H9 (cell line): ENCODE results near the gene CDHR5. TPM values are rescaled to one million over a fixed set of nuclear protein-coding genes. Genes with fewer than 3 reads are reported as not detected.

Source experiments
- DNase-seq: peaks from one replicate; pipeline ENCODE4 v3.0.0-alpha.2; 2017
- H2AFZ ChIP-seq: one replicate; pipeline ENCODE4 v1.6.1; 2013; ENCODE audit warnings: mild to moderate bottlenecking, low read length, control low read depth, moderate library complexity
- H2AK5ac ChIP-seq: 2 replicates; pipeline ENCODE4 v1.6.1; 2013; ENCODE audit warnings: low read length, control low read depth, mixed read lengths; ENCODE audit not compliant: insufficient read length
- H2BK120ac ChIP-seq: one replicate; pipeline ENCODE4 v1.6.1; 2013; ENCODE audit warnings: low read depth, mild to moderate bottlenecking, low read length, control low read depth, inconsistent platforms; ENCODE audit not compliant: poor library complexity, severe bottlenecking
- H2BK12ac ChIP-seq: 2 replicates; pipeline ENCODE4 v1.6.1; 2013; ENCODE audit warnings: low read length, control low read depth, mixed read lengths, low read depth; ENCODE audit not compliant: insufficient read length
- H2BK15ac ChIP-seq: 2 replicates; pipeline ENCODE4 v1.6.1; 2013; ENCODE audit warnings: low read depth, low read length, control low read depth
- H2BK20ac ChIP-seq: one replicate; pipeline ENCODE4 v1.6.1; 2013; ENCODE audit warnings: low read depth, mild to moderate bottlenecking, low read length, control low read depth, inconsistent platforms; ENCODE audit not compliant: poor library complexity, severe bottlenecking
- H2BK5ac ChIP-seq: 2 replicates; pipeline ENCODE4 v1.6.1; 2013; ENCODE audit warnings: low read length, control low read depth, mixed read lengths; ENCODE audit not compliant: insufficient read length
- H3K14ac ChIP-seq: 2 replicates; pipeline ENCODE4 v1.6.1; 2013; ENCODE audit warnings: low read length, control low read depth; ENCODE audit not compliant: insufficient read depth
- H3K18ac ChIP-seq: 2 replicates; pipeline ENCODE4 v1.6.1; 2013; ENCODE audit warnings: low read depth, mild to moderate bottlenecking, mixed read lengths, low read length, control low read depth; ENCODE audit not compliant: insufficient read length
- H3K23ac ChIP-seq: 2 replicates; pipeline ENCODE4 v1.6.1; 2013; ENCODE audit warnings: low read length, control low read depth, mixed read lengths, low read depth; ENCODE audit not compliant: insufficient read length
- H3K23me2 ChIP-seq: 2 replicates; pipeline ENCODE4 v1.6.1; 2013; ENCODE audit warnings: low read depth, mild to moderate bottlenecking, mixed read lengths, low read length, control low read depth; ENCODE audit not compliant: insufficient read length, poor library complexity, severe bottlenecking
- H3K27ac ChIP-seq: 2 replicates; pipeline ENCODE4 v1.5.1; 2013; ENCODE audit warnings: low read length, control low read depth, mixed read lengths, low read depth; ENCODE audit not compliant: insufficient read length
- H3K27me3 ChIP-seq: 2 replicates; pipeline ENCODE4 v1.6.1; 2013; ENCODE audit warnings: low read length, control low read depth, inconsistent platforms; ENCODE audit not compliant: insufficient read depth
- H3K4ac ChIP-seq: 2 replicates; pipeline ENCODE4 v1.6.1; 2013; ENCODE audit warnings: low read depth, mild to moderate bottlenecking, control low read depth, inconsistent platforms, low read length, moderate library complexity
- H3K4me1 ChIP-seq: 2 replicates; pipeline ENCODE4 v1.6.1; 2013; ENCODE audit warnings: low read length, control low read depth, inconsistent platforms; ENCODE audit not compliant: insufficient read depth
- H3K4me2 ChIP-seq: 2 replicates; pipeline ENCODE4 v1.6.1; 2013; ENCODE audit warnings: low read length, control low read depth, mixed read lengths; ENCODE audit not compliant: insufficient read length, insufficient read depth
- H3K56ac ChIP-seq: 2 replicates; pipeline ENCODE4 v1.6.1; 2013; ENCODE audit warnings: low read depth, mild to moderate bottlenecking, mixed read lengths, low read length, control low read depth; ENCODE audit not compliant: insufficient read length
- H3K79me1 ChIP-seq: 2 replicates; pipeline ENCODE4 v1.6.1; 2013; ENCODE audit warnings: low read depth, mild to moderate bottlenecking, moderate library complexity, low read length, control low read depth, inconsistent platforms; ENCODE audit not compliant: insufficient read depth, poor library complexity, severe bottlenecking
- H3K79me2 ChIP-seq: 2 replicates; pipeline ENCODE4 v1.6.1; 2013; ENCODE audit warnings: low read length, control low read depth, inconsistent platforms; ENCODE audit not compliant: insufficient read depth
- H3K9ac ChIP-seq: 2 replicates; pipeline ENCODE4 v1.6.1; 2013; ENCODE audit warnings: low read length, control low read depth, mixed read lengths; ENCODE audit not compliant: insufficient read length; ENCODE audit errors: extremely low read depth
- H3K9me3 ChIP-seq: one replicate; pipeline ENCODE4 v1.6.1; 2013; ENCODE audit warnings: low read depth, low read length, inconsistent platforms; ENCODE audit not compliant: control insufficient read depth
- H3T11ph ChIP-seq: one replicate; pipeline ENCODE4 v1.6.1; 2013; ENCODE audit warnings: mild to moderate bottlenecking, low read length, control low read depth, inconsistent platforms
- H4K20me1 ChIP-seq: one replicate; pipeline ENCODE4 v1.6.1; 2013; ENCODE audit not compliant: control insufficient read depth, insufficient read length, insufficient read depth
- H4K5ac ChIP-seq: 2 replicates; pipeline ENCODE4 v1.6.1; 2013; ENCODE audit warnings: low read depth, mild to moderate bottlenecking, mixed read lengths, low read length, control low read depth; ENCODE audit not compliant: insufficient read length
- H4K8ac ChIP-seq: replicated peaks from 2 replicates; pipeline ENCODE4 v1.6.1; 2013; ENCODE audit warnings: low read length, control low read depth, mixed read lengths, low read depth; ENCODE audit not compliant: insufficient read length
- H4K91ac ChIP-seq: 2 replicates; pipeline ENCODE4 v1.6.1; 2013; ENCODE audit warnings: low read depth, mild to moderate bottlenecking, moderate library complexity, mixed read lengths, low read length, control low read depth; ENCODE audit not compliant: insufficient read length
- H3K27ac Mint-ChIP-seq, 3 experiments: 2 replicates in 2 of 3; 3 replicates in 1 of 3; pipeline ENCODE4 v1.8.0; 2020 to 2021; ENCODE audit warnings: mixed read lengths in 3 of 3, mild to moderate bottlenecking in 1 of 3, moderate library complexity in 1 of 3
- H3K27me3 Mint-ChIP-seq: 2 replicates; pipeline ENCODE4 v1.8.0; 2021; ENCODE audit warnings: low read depth, mild to moderate bottlenecking, moderate library complexity, mixed read lengths
- H3K36me3 Mint-ChIP-seq, 3 experiments: 2 replicates in 2 of 3; 3 replicates in 1 of 3; pipeline ENCODE4 v1.8.0; 2020 to 2021; ENCODE audit warnings: low read depth in 3 of 3, mixed read lengths in 3 of 3; ENCODE audit not compliant: insufficient read depth in 1 of 3
- H3K4me1 Mint-ChIP-seq, 2 experiments: 2 replicates each; pipeline ENCODE4 v1.8.0; 2020; ENCODE audit warnings: mixed read lengths in 2 of 2
- H3K4me3 Mint-ChIP-seq, 2 experiments: 2 replicates in 1 of 2; 3 replicates in 1 of 2; pipeline ENCODE4 v1.8.0; 2020 to 2021; ENCODE audit warnings: mild to moderate bottlenecking in 2 of 2, mixed read lengths in 2 of 2, moderate library complexity in 1 of 2
- H3K9me3 Mint-ChIP-seq, 2 experiments: 2 replicates in 1 of 2; 3 replicates in 1 of 2; pipeline ENCODE4 v1.8.0; 2020; ENCODE audit warnings: mild to moderate bottlenecking in 2 of 2, mixed read lengths in 2 of 2, moderate library complexity in 1 of 2
- CTCF ChIP-seq: fragments of 200-600 bp; sonication (generic); conservative IDR thresholded peaks from 3 replicates; pipeline ENCODE4 v1.8.0; 2021; ENCODE audit warnings: antibody characterized with exemption, mild to moderate bottlenecking
- WGBS: extraction: QIAGEN DNeasy Blood & Tissue Kit; methylation state at CpG from one replicate; pipeline ENCODE4 v1.1.7; 2013; ENCODE audit warnings: missing lambda C conversion rate, low lambda C conversion rate, mixed read lengths; ENCODE audit not compliant: insufficient read length; ENCODE audit errors: extremely low coverage; 5-methylcytosine and 5-hydroxymethylcytosine counted together
- total RNA-seq: library from RNA; stranded (reverse); gene quantifications from 2 replicates; pipeline ENCODE4 v1.2.1, GENCODE V29; 2021

CDHR5 gene
- total RNA-seq, 1 experiment from 2014 or later: not detected

- H3K23me2 ChIP-seq: no peaks in the 10 kb centered on the region
- no peak overlapping the region for H2BK20ac ChIP-seq
- H2AK5ac ChIP-seq: no peak overlapping the region
- peaks cover 3% of the 10 kb centered on the region for H4K20me1 ChIP-seq
- H3K79me2 ChIP-seq: no peaks in the 10 kb centered on the region
- H3K56ac ChIP-seq: no peak overlapping the region
- no peaks in the 10 kb centered on the region for H3K4me1 ChIP-seq
- H4K5ac ChIP-seq: no peak overlapping the region
- H3K79me1 ChIP-seq: no peaks in the 10 kb centered on the region
- H3K27ac ChIP-seq: no peak overlapping the region
- H2BK5ac ChIP-seq: no peak overlapping the region
- no peaks in the 10 kb centered on the region for H3K27me3 ChIP-seq
- H3K14ac ChIP-seq: no peak overlapping the region
- no peak overlapping the region for H3K4me3 Mint-ChIP-seq
- TF ChIP-seq CTCF: no peak
- no peak overlapping the region for H3K4me2 ChIP-seq
- no peak overlapping the region for H4K91ac ChIP-seq
- no peak overlapping the region for H2BK15ac ChIP-seq
- H2AFZ ChIP-seq: no peak overlapping the region
- no peak overlapping the region for H3K23ac ChIP-seq
- no peaks in the 10 kb centered on the region for H3K9me3 Mint-ChIP-seq
- no CpG with 5 or more reads among the region's 13 CpGs for WGBS
- H2BK120ac ChIP-seq: no peak overlapping the region
- no peak overlapping the region for H4K8ac ChIP-seq
- H3K36me3 Mint-ChIP-seq: peaks cover 38 to 76% (median 74%) of the 10 kb centered on the region in 3 experiments; a peak in 6 of 7 replicates
- H3K4ac ChIP-seq: no peak overlapping the region
- no peak overlapping the region for H3K9ac ChIP-seq
- no peak overlapping the region for H2BK12ac ChIP-seq
- no peaks in the 10 kb centered on the region for H3K27me3 Mint-ChIP-seq
- H3T11ph ChIP-seq: no peak overlapping the region
- no peak overlapping the region for H3K27ac Mint-ChIP-seq
- no peaks in the 10 kb centered on the region for H3K9me3 ChIP-seq
- no peak for DNase-seq
- H3K4me1 Mint-ChIP-seq: no peaks in the 10 kb centered on the region
- H3K18ac ChIP-seq: no peak overlapping the region
These were observed 21.6 kb downstream of the CDHR5 start for GRCh38 chr11:603154-603553.
